ENCODE measurements around the gene METTL1.
A peak's percentile ranks its signal among the peaks of the same experiment; 100 is the strongest.

The METTL1 gene

GRCh38 chr12:57795354-57795753 is 23.4 kb upstream of the METTL1 start:
- TF ChIP-seq CTCF (IDR thresholded peaks at IDR 0.05; ENCODE audit: insufficient read depth, missing control alignments) = no peak
- FAIRE-seq (no peak), DNase-seq (ENCODE audit: insufficient read length, low spot score) (no peak)

GRCh38 chr12:57793920-57794319 is 22.0 kb upstream of the METTL1 start:
- no peak for FAIRE-seq
- DNase-seq (ENCODE audit: insufficient read length, low spot score) = no peak
- TF ChIP-seq CTCF (IDR thresholded peaks at IDR 0.05; ENCODE audit: insufficient read depth, missing control alignments) = no peak

- FAIRE-seq = no peak
- no peak for DNase-seq (ENCODE audit: insufficient read length, low spot score)
- no peak for TF ChIP-seq CTCF (IDR thresholded peaks at IDR 0.05; ENCODE audit: insufficient read depth, missing control alignments)
Measured at GRCh38 chr12:57783861-57784260, 12.0 kb upstream of the METTL1 start.

GRCh38 chr12:57783466-57783801 is 11.5 kb upstream of the METTL1 start:
- DNase-seq (ENCODE audit: insufficient read length, low spot score) (no peak), FAIRE-seq (no peak)
- TF ChIP-seq CTCF (IDR thresholded peaks at IDR 0.05; ENCODE audit: insufficient read depth, missing control alignments) = no peak

GRCh38 chr12:57782608-57783465 is 10.9 kb upstream of the METTL1 start, which contains the start of gene TSFM:
Gene TSFM, plus strand, starts transcription at chr12:57782787. Its CDS starts 15 bp downstream, at chr12:57782802.
- FAIRE-seq (no peak), DNase-seq (ENCODE audit: insufficient read length, low spot score) (peak; percentile 63)
- peak; percentile 95 for TF ChIP-seq CTCF (IDR thresholded peaks at IDR 0.05; ENCODE audit: insufficient read depth, missing control alignments)

- no peak for TF ChIP-seq CTCF (IDR thresholded peaks at IDR 0.05; ENCODE audit: insufficient read depth, missing control alignments)
- DNase-seq (ENCODE audit: insufficient read length, low spot score) (no peak), FAIRE-seq (no peak)
Measured at GRCh38 chr12:57782243-57782607, 10.3 kb upstream of the METTL1 start.

GRCh38 chr12:57781801-57782200 is 9.9 kb upstream of the METTL1 start:
- DNase-seq (ENCODE audit: insufficient read length, low spot score) (no peak), FAIRE-seq (no peak)
- no peak for TF ChIP-seq CTCF (IDR thresholded peaks at IDR 0.05; ENCODE audit: insufficient read depth, missing control alignments)

Data from D721Med (cell line).